Activated naive CD4-positive, alpha-beta T cell treated with anti-CD3 and anti-CD28 coated beads for 36 hours (primary cell): ENCODE measurements around the gene FLRT1. TPM values are rescaled to one million over a fixed set of nuclear protein-coding genes. Genes with fewer than 3 reads are reported as not detected.
A peak's percentile ranks its signal among the peaks of the same experiment; 100 is the strongest.

Experiments
- CTCF ChIA-PET: fragments of 350-600 bp; sonication (Branson Sonifier 250); formaldehyde crosslinking; loops from one replicate; lab custom pipeline; 2021; ENCODE audit warnings: antibody characterized with exemption; lab: Charles Lee
- DNase-seq: peaks from one replicate; pipeline ENCODE4 v3.0.0-alpha.2; 2020
- H3K27ac Mint-ChIP-seq: one replicate; pipeline ENCODE4 v1.8.0; 2021; ENCODE audit warnings: mild to moderate bottlenecking, mixed read lengths
- H3K27me3 Mint-ChIP-seq: one replicate; pipeline ENCODE4 v1.8.0; 2021; ENCODE audit warnings: low read depth, mixed read lengths
- H3K36me3 Mint-ChIP-seq: one replicate; pipeline ENCODE4 v1.8.0; 2021; ENCODE audit warnings: low read depth, mixed read lengths
- H3K4me1 Mint-ChIP-seq: one replicate; pipeline ENCODE4 v1.8.0; 2021; ENCODE audit warnings: low read depth, mixed read lengths
- H3K4me3 Mint-ChIP-seq: one replicate; pipeline ENCODE4 v1.8.0; 2021; ENCODE audit warnings: mild to moderate bottlenecking, moderate library complexity, mixed read lengths
- H3K9me3 Mint-ChIP-seq: one replicate; pipeline ENCODE4 v1.8.0; 2021; ENCODE audit warnings: mixed read lengths
- intact Hi-C: fragments of 100-400 bp; cut with micrococcal nuclease; formaldehyde crosslinking; loops from one replicate; pipeline ENCODE4 v1.15.1; 2023
- total RNA-seq, 2 experiments: library from RNA; stranded (reverse); gene quantifications; one replicate each; pipeline ENCODE4 v1.2.3, GENCODE V29; 2021

Gene FLRT1
- total RNA-seq, 2 experiments from 2014 or later = 0.17 to 0.29 TPM

- no peaks in the 10 kb centered on the region for H3K9me3 Mint-ChIP-seq
- no peaks in the 10 kb centered on the region for H3K36me3 Mint-ChIP-seq
- peaks cover 12% of the 10 kb centered on the region for H3K27me3 Mint-ChIP-seq
- no peak overlapping the region for H3K27ac Mint-ChIP-seq
- intact Hi-C loops = no loop called here
- H3K4me1 Mint-ChIP-seq = peaks cover 11% of the 10 kb centered on the region
- CTCF ChIA-PET = no interaction called here
- no peak for DNase-seq
- no peak overlapping the region for H3K4me3 Mint-ChIP-seq
These were observed 22.2 kb downstream of the FLRT1 start for GRCh38 chr11:64057890-64058289.

GRCh38 chr11:64058494-64058893 is 22.8 kb downstream of the FLRT1 start:
- Mint-ChIP-seq H3K9me3 (no peaks in the 10 kb centered on the region), H3K4me1 (peaks cover 11% of the 10 kb centered on the region), H3K27ac (no peak overlapping the region), H3K27me3 (peaks cover 15% of the 10 kb centered on the region), H3K4me3 (no peak overlapping the region), H3K36me3 (no peaks in the 10 kb centered on the region)
- DNase-seq = no peak
- CTCF ChIA-PET = no interaction called here
- intact Hi-C loops = no loop called here

DNA sequence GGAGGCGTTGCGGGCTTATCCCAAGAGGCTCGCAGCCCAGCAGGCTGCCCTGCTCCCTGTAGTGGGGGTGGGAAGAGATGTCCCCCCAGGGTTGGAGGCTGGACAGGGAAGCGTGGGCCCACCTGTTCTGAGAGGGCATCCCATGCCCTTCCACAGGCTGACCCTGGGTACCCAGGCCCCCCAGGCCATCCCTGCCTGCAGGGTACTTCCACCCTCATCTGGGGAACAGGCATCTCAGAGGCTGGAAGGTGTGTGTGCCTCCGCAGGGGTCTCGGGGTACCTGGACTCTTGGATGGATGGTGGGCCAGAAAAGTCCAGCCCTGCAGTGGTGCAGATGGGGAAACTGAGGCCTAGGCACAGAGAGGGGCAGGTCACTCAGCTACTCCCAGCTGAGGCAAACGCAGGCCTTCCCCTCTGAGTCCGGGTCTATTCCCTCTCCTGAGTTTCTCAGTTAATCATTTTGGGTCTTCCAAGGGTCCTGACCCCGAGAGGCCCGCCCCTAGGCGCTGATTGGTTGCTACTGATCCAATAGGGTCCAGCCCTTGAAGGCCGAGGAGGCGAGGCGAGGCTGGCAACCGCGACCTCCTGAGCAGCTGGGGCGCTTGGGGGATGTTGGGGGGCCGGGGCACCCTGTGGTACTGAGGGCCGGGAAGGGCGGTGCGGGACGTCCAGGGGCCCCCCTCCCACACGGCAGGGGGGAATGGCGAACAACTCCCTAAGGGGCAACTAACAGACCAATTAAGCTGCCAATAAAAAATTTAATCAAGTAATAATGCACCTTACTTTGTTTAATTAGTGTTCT is 23.8 kb downstream of the FLRT1 start:
- no peak overlapping the region for H3K4me3 Mint-ChIP-seq
- intact Hi-C loops = no loop called here
- H3K9me3 Mint-ChIP-seq = no peaks in the 10 kb centered on the region
- H3K27ac Mint-ChIP-seq = no peak overlapping the region
- CTCF ChIA-PET = no interaction called here
- H3K4me1 Mint-ChIP-seq = peaks cover 11% of the 10 kb centered on the region
- DNase-seq = no peak
- no peaks in the 10 kb centered on the region for H3K36me3 Mint-ChIP-seq
- peaks cover 15% of the 10 kb centered on the region for H3K27me3 Mint-ChIP-seq

DNA sequence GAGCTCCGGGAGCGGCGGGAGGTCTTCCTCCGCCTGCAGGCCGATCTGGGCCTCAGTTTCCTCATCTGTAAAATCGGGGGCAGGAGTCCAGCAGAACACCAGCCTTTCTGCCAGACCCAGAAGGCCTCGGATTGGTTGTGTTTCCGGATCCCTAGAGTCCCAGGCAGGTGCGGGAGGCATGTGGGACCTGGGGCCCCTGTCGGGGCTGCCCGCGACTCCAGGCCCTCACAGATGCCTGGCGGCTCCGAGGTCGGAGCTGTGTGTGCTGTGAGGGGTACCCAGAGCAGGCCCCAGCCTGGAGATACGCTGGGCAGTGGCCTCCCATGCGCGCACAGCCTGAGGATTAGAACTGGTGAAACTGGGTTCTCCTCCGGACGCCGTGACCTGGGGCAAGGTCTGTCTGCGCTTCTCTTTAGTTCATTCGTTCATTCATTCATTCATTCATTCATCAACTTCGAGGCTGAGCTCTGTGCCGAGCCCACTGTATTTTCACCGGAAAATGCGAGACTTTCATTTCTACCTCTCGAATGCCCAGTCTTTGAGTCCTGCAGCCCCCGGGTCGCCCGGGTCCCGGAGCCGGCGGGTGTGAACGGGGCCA is 24.6 kb downstream of the FLRT1 start:
- no peak overlapping the region for H3K27ac Mint-ChIP-seq
- CTCF ChIA-PET = no interaction called here
- H3K27me3 Mint-ChIP-seq = peaks cover 17% of the 10 kb centered on the region
- no peaks in the 10 kb centered on the region for H3K9me3 Mint-ChIP-seq
- no peaks in the 10 kb centered on the region for H3K36me3 Mint-ChIP-seq
- DNase-seq = no peak
- intact Hi-C loops = no loop called here
- peak overlapping the region; percentile 43 for H3K4me3 Mint-ChIP-seq
- H3K4me1 Mint-ChIP-seq = peaks cover 11% of the 10 kb centered on the region

DNA sequence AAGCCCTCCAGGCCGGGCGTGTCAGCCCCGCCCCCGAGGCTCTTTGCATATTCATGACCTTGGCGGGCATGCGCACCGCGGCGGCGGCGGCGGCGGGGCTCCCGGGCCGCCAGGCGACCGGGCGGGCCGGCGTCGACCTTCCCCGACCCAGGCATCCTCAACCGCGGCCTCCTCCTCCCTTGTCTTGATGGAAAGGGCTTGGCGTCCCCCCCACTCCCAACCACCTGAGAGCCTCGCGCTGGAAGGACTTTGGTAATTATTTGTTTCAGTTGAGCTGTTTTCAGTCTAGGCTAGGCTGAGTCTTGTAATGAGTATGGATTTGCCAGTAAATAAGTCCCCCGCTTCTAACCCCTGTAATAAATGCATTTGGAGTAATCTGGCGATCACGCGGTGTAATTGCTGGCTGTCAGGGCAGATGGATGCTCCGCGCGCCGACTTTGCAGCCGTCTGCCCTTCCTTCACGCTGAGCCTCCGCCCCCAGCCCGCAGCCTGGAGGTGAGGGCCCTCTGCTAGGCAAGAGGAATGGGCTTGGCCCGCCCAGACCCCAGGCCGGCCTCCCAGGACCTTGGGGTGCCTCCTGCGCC is 25.2 kb downstream of the FLRT1 start:
- H3K9me3 Mint-ChIP-seq = no peaks in the 10 kb centered on the region
- no peak overlapping the region for H3K27ac Mint-ChIP-seq
- peak; percentile 29 for DNase-seq
- peaks cover 17% of the 10 kb centered on the region for H3K27me3 Mint-ChIP-seq
- H3K4me1 Mint-ChIP-seq = peaks cover 11% of the 10 kb centered on the region
- intact Hi-C loops = no loop called here
- no peaks in the 10 kb centered on the region for H3K36me3 Mint-ChIP-seq
- H3K4me3 Mint-ChIP-seq = peak overlapping the region; percentile 56
- CTCF ChIA-PET = no interaction called here

DNA sequence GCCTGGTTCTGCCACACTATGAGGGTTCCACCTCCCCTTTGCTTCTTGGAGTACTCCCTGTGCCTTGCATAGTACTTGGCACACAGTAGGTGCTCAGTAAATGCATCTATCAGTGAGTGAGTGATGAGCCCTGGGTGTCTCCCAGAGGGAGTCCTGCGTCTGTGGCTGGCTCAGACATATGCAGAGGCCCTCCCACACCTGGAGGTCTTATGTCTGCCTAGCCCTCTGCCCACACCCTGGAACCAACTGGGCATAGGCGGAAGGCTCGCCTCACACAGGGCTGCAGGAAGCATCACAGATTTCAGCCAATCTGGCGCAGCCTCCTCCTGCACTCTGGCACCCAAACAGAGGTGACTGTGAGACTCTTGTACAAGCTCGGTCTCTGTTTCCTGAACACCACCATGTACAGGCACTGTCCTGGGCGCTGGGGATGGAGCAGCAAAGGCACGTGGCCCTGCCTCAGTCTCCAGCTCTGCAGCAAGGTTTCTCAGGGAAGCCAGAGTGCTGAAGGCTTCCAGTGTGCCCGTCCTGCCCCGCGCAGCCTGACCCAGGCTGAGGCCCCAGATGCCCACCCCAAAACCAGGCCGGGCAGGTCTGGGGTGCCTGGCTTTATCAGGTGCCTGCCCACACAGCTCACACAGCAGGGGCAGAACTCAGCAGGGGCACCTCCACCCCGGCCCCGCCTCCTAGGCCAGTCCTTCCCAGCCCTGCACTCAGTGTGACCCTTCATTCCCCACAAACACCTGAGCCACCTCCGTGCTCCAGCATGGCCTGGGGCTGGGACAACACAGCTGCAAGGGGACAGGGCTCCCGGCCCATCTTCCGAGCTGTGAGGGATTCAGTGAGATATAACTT is 26.7 kb downstream of the FLRT1 start:
- CTCF ChIA-PET = no interaction called here
- H3K27ac Mint-ChIP-seq = no peak overlapping the region
- DNase-seq = no peak
- peaks cover 11% of the 10 kb centered on the region for H3K4me1 Mint-ChIP-seq
- H3K9me3 Mint-ChIP-seq = no peaks in the 10 kb centered on the region
- H3K4me3 Mint-ChIP-seq = no peak overlapping the region
- H3K27me3 Mint-ChIP-seq = peaks cover 17% of the 10 kb centered on the region
- no peaks in the 10 kb centered on the region for H3K36me3 Mint-ChIP-seq
- intact Hi-C loops = no loop called here

DNA sequence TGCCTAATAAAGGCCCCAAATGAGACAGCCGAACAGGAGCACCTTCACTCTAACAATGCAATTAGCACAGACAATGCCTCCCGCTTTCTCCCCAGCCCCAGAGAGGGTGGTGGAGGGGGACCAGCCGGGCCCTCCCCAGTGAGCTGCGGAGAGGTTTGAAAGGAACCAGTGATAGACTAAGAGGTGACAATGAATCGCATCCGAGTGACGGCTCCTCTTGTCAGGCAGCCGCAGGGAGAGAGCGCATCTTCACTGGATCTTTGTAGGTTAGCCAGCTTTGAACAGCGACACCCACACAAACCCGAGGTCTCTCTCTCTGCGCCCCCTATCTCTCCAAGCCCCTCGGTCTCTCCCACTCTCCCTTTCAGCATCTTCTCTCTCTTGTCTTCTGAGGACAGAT is 28.0 kb downstream of the FLRT1 start:
- CTCF ChIA-PET = no interaction called here
- no peaks in the 10 kb centered on the region for H3K36me3 Mint-ChIP-seq
- H3K27ac Mint-ChIP-seq = no peak overlapping the region

DNA sequence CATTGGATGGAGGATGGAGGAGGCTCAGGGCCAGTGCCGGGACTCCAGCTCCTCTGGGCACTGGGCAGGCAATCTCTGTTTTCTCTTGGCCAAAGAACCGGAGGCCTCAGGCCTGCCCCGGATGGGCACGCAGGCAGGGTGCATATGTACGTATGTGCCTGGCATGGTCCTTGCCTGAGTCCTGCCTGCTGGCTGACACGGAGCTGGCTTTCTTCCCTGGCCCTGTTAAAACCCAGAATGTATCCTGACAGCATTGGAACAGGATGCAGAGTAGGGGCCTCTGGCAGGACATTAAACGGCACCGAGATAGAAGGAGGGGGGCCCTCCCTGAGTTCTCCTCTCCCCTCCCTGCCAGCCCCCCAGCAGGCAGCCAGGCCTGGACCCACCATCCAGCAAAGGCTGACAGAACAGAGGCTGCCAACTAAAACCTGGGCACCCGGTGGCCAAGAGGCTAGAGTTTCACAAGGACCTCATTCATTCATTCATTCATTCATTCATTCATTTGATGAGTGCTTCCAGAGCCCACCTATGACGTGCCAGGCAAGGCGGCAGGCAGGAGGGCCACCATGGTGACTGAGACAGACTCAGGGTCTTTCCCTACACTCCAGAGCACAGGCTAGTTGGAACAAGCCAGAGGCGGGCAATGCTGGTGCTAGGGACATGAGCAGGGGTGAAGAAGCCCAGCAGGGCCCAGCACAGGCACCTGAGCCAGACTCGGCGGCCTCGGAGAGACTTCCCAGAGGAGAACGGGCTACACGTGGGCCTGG is 28.8 kb downstream of the FLRT1 start:
- Mint-ChIP-seq H3K4me1 (peaks cover 11% of the 10 kb centered on the region), H3K36me3 (no peaks in the 10 kb centered on the region), H3K27me3 (peaks cover 17% of the 10 kb centered on the region), H3K27ac (no peak overlapping the region), H3K4me3 (no peak overlapping the region), H3K9me3 (no peaks in the 10 kb centered on the region)
- intact Hi-C loops = no loop called here
- CTCF ChIA-PET = no interaction called here
- DNase-seq = no peak

More for the DNA sequence above, 28.0 kb downstream of the FLRT1 start:
- intact Hi-C loops = no loop called here
- Mint-ChIP-seq H3K27me3 (peaks cover 17% of the 10 kb centered on the region), H3K4me1 (peaks cover 11% of the 10 kb centered on the region), H3K9me3 (no peaks in the 10 kb centered on the region), H3K4me3 (no peak overlapping the region)
- DNase-seq = no peak

- no peak overlapping the region for H3K4me3 Mint-ChIP-seq
- peaks cover 17% of the 10 kb centered on the region for H3K27me3 Mint-ChIP-seq
- H3K9me3 Mint-ChIP-seq = no peaks in the 10 kb centered on the region
- intact Hi-C loops = no loop called here
- H3K27ac Mint-ChIP-seq = no peak overlapping the region
- peaks cover 11% of the 10 kb centered on the region for H3K4me1 Mint-ChIP-seq
- CTCF ChIA-PET = no interaction called here
- no peak for DNase-seq
- no peaks in the 10 kb centered on the region for H3K36me3 Mint-ChIP-seq
These were observed 29.4 kb downstream of the FLRT1 start for GRCh38 chr11:64065141-64065465.

DNA sequence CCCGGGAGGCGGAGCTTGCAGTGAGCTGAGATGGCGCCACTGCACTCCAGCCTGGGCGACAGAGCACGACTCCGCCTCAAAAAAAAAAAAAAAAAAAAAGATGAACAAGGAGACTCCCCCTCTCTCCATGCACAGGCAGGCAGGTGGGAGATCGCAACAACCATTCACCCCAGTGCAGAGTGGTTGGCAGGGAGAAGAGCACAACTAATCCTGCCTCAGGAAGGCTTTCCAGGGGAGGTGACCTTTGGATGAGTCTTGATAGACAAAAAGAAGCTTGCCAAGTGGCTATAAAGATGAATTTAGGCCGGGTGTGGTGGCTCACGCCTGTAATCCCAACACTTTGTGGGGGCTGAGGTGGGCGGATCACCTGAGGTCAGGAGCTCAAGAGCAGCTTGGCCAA is 30.0 kb downstream of the FLRT1 start:
- CTCF ChIA-PET = no interaction called here

GRCh38 chr11:64067230-64067993 is 31.7 kb downstream of the FLRT1 start:
- H3K27ac Mint-ChIP-seq = no peak overlapping the region
- no peak overlapping the region for H3K4me3 Mint-ChIP-seq
- H3K36me3 Mint-ChIP-seq = no peaks in the 10 kb centered on the region
- intact Hi-C loops = no loop called here
- no peaks in the 10 kb centered on the region for H3K9me3 Mint-ChIP-seq
- DNase-seq = no peak
- no peaks in the 10 kb centered on the region for H3K4me1 Mint-ChIP-seq
- CTCF ChIA-PET = interaction anchor here (0.6 kb wide), 1 partner anchor 280 kb away, joined by 4 read pairs; no protein-coding TSS in a partner anchor
- H3K27me3 Mint-ChIP-seq = peaks cover 7% of the 10 kb centered on the region

More for the DNA sequence above, 30.0 kb downstream of the FLRT1 start:
- Mint-ChIP-seq H3K27me3 (peaks cover 17% of the 10 kb centered on the region), H3K27ac (no peak overlapping the region), H3K4me1 (peaks cover 9% of the 10 kb centered on the region), H3K4me3 (no peak overlapping the region), H3K9me3 (no peaks in the 10 kb centered on the region), H3K36me3 (no peaks in the 10 kb centered on the region)
- DNase-seq = no peak
- intact Hi-C loops = no loop called here
